ENCODE data around the gene NRN1L.

- TF ChIP-seq CTCF (IDR thresholded peaks at IDR 0.05; ENCODE audit: low read length) (no peak), EZH2 (IDR thresholded peaks at IDR 0.05; ENCODE audit: borderline replicate concordance, low read length) (no peak)
These were observed 11.0 kb upstream of the NRN1L start for GRCh38 chr16:67873435-67874370.

Data from OCI-LY1 (cell line).